HG03432 (cell line): ENCODE measurements around the gene SPECC1L.
A peak's percentile ranks its signal among the peaks of the same experiment; 100 is the strongest.

Source experiments
- ATAC-seq: cut with Tn5 transposase; IDR thresholded peaks from one replicate; pipeline ENCODE4 v1.9.1; 2021; ENCODE audit warnings: mild to moderate bottlenecking, moderate library complexity; ENCODE audit not compliant: unreplicated experiment

The SPECC1L gene

DNA sequence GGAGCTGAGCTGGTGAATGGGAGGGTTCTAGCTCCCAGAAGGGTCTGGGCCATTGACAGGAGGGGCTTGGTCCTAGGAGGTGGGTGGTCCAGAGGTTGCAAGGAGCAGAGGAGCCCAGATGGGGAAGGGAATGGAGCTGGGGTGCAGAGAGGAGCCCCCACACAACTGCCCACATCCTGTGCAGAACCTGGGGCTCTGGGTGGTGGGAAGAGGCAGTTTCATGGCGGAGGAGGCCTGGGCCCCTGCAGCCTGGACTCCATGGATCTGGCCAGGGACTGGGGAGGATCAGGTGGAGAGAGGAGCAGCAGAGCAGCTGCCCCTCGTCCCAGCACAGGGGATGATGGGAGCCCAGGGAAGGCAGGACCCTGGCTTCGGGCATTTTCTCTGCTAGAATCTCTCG is 155.8 kb downstream of the SPECC1L start:
- no peak for ATAC-seq

DNA sequence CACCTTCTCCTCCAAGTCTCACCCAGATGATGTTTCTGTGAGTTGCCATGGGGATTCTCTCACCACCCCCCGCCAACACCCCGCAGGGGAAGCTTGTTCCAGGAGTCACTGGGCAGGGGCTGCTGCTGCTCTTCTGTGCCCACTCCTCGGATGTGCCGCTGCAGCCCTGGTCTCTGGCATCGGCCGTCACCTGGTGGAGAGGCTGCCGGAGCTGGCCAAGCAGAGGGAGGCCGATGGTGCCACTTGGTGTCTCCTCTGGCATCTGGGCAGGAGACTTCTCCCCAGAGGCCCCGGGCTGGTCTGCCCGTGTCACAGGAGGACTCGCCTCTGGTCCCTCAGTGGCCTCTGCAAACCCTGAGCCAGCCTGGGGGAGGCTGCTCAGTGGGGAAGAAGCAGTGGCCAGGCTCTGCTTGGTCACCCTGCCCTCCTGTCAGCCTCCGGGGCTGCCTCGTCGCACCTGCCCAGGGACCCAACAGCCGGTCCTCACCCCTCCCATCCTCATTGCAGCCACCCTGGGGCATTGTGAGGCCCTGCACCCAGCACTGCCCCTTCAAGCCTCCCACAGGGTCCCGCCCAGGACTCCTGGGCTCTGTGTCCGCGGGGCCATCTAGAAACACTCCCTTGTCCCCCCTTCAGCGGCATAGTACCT is 156.3 kb downstream of the SPECC1L start:
- no peak for ATAC-seq

DNA sequence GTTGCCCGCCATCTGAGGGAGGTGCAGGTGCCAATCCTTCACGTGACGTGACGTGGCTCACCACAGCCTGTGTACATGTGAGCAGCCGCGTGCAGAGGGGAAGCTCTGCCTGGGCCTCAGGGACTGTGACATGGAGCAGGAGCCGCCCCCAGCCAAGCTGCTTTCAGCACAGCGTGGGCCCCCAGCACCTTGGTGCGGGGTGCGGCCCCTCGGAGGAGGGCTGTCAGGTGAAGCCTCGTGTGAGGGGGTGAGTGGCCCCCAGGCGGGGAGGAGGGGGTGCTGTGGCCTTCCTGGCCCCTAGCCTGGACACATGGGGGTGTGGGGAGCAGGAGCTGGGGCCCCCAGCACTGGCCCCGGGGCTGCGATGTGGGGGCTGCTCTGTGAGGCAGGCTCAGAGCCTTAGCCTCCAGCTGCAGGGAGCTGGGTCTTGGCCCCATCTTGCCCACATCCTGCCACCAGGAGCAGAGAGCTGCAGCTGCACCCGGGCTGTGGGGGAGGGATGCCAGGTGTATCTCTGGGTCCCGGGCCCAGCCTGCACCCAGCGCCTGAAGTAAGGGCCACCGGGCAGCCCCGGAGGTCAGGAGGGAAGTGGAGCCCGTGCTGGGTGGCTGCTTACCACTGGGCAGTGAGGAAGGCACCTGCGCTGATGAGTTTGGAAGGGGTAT is 157.0 kb downstream of the SPECC1L start, which contains the start of gene ADORA2A:
Gene ADORA2A, plus strand, starts transcription at position 100 of the 665 bp plus-strand sequence. CDS start 5,806 bp downstream, outside the sequence.
- peak; percentile 55 for ATAC-seq

DNA sequence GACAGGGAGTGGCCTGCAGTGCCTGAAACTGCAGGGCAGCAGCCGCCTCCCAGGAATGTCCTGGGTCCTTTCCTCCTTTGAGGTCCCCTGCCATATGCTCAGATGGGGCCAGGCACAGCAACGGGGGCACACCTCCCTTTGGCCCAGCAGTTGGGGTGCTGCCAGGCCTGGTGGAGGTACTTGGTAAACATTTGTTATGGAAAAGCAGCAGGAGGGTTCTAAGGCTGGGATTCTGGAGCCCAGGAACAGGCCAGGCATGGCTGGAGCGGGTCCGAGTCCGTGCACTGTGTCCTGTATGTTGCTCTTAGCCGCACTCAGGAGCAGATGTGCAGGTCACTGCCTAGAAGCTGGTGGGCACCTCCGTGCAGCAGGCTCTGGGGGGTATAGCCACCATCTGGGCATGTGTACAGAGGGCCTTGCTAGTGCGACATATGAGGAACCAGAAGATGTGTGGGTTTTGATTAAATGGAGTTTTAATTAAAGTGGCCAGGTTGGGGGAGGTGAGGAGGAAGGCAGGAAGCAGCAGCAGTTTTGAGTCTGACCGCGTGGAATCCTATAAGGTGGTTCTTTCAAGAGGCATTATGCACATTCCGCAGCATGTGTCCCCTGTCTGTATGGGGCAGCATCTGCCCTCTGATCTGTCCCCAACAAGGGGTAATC is 158.2 kb downstream of the SPECC1L start:
- ATAC-seq = no peak

DNA sequence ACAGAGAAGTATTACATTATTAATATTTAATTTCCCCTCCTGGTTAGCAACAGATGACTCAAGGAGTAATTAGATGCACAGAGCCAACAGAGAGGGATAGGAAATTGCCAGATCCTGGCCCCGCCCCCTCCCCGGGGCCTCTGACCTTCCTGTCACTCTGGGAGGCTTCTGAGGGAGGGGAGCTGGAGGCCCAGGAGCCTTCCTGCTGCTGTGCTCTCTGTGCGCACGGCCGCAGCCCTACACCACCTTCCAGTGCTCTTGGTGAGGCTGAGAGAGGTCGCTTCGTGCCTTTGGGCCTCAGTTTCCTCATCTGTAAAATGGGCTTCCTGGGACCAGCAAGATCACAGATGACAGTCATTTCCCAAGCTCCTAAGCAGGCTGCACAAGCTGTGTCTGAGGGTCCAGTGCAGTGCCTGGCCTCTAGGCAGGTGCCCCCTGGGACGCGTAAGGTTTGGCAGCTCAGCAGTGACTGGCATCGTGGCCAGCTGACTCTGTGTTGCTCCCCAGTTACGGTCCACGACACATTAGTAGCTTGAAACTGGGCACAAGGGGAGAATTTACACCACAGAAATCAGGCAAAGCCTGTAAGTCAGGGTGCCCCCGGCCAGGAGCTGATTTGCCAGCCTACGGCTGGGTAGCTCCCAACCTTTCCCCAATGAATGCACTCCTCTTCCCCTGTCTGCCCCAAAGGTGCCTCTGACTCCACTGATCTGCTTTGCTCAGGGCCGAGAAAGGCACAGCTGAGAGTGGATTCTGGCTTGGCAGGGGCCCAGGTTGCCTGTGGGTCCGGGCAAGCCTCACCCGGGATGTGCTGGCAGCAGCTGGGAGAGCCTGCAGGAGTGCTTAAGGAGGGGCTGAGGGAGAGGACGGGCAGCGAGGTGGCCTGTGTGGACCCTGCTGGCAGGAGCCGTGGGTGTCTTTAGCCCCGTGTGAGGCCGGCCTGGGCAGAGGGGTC is 159.1 kb downstream of the SPECC1L start:
- no peak for ATAC-seq

DNA sequence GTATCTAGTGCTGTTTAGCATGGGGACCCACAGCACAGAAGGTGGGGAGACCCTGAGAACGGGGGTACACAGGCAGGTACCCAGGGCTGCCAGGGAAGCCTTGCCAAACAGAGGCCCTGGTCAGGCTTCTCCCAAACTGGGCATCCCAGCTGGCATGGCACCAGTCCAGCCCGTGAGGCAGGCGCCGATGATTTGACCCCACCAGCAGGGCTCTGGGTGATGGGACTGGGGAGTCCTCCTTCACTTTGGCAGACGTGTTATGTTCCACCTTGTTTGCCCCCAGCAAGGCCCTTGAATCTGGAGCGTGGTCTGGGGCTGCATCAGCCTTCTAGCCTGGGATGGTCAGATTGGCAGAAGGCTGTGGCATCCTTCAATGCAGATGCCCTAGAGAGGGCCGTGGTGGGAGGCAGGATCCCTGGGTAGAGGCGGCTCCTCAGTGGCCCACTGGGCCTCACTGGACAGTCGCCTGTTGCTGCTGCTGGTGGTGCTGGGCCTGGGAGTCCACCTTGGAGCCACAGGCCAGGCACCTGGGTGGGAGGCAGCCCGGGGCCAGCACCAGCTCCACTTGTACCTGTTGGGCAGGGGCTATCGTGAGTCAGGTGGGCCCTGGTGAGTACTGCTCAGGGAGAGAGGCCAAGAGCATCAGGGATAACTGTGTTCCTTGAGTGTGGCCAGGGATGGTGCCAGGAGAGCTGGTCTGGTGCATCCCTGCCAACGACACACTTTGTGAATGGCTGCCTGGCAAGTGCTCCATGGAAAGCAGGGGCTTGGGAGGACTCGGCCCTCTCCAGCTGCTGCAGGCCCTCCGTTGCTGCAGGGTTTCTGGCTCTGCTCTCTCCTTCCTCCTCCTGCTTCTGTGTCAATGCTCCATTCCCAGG is 160.0 kb downstream of the SPECC1L start:
- no peak for ATAC-seq

DNA sequence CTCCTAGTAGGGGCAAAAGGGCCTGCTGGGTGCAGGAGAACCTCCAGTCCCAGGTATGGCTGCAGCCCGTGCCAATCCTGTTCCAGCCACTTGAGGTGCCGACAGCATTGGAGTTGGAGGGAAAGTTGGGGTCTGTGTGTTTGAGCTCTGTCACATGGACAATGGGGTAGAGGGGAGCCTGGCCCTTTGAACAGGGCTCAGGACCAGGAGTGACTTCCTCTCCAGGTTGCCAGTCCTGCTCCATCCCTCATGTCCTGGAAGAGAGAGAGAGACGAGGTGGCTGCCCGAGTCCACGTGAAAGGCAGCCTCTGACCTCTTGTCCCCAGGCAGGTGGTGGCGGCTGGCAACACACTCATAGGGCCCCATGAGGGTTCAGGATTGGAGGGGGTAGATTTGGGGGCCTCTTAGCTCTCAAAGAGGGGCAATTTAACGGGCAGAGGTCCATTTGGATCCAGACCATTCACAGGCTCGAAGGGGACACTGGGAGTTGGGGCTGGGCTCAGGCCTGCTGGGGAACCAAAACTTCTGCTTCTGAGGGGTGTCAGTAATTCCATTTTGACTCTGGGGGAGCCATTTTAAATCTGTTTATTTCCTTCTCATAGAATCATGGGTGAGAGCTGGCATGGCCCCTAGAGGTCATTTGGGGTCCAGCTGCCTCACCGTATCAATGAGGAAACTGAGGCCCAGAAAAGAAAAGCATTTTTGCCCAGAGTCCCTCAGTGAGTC is 160.8 kb downstream of the SPECC1L start:
- no peak for ATAC-seq

DNA sequence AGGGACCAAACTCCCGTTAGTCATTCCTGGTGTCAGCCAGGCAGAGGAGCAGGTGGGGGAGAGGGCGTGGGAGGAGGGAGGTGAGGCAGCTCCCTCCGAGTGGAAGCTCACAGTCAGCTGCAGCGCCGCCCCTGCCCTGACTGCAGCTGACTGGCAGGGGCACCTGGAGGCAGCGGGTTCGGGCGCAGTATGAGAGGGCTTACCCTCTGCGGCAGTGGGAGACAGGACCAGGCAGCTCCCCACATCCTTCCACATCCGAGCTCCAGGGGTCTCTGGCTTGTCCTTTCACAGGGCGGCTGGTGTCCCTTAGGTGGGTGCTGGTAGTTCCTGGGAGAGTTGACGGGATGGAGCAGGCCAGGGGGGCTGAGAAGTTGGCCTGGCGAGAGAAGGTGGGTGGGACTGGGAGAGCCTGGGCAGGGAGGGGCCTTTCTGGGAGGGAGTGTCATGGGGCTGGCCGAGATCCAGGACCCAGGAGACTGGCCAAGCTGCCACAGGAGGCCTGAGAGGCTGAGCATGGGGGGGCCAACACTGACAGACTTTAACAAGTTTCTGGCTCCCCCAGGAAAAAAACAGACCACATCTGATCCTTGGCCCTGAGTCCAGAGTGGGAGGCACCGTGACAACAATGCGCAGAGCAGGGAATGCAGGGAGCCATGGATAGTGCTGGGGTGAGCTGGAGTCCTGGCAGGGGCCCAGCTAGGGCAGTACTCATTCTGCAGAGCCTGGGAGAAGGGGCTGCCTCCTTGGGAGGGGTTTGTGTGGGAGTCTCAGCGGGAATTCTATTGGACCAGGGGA is 161.6 kb downstream of the SPECC1L start:
- ATAC-seq = no peak

DNA sequence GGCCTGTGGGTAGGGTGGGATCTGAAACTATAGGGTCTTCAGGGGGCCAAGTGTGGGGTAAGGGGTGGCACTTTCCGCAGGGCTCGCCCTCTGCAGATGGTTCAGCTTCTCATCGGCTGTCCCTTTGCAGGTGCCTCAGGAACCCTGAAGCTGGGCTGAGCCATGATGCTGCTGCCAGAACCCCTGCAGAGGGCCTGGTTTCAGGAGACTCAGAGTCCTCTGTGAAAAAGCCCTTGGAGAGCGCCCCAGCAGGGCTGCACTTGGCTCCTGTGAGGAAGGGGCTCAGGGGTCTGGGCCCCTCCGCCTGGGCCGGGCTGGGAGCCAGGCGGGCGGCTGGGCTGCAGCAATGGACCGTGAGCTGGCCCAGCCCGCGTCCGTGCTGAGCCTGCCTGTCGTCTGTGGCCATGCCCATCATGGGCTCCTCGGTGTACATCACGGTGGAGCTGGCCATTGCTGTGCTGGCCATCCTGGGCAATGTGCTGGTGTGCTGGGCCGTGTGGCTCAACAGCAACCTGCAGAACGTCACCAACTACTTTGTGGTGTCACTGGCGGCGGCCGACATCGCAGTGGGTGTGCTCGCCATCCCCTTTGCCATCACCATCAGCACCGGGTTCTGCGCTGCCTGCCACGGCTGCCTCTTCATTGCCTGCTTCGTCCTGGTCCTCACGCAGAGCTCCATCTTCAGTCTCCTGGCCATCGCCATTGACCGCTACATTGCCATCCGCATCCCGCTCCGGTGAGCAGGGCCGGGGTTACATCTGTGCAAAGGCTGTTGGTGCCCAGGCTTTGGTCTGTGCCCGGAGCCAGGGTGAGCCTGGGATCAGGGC is 162.6 kb downstream of the SPECC1L start:
- ATAC-seq = no peak

DNA sequence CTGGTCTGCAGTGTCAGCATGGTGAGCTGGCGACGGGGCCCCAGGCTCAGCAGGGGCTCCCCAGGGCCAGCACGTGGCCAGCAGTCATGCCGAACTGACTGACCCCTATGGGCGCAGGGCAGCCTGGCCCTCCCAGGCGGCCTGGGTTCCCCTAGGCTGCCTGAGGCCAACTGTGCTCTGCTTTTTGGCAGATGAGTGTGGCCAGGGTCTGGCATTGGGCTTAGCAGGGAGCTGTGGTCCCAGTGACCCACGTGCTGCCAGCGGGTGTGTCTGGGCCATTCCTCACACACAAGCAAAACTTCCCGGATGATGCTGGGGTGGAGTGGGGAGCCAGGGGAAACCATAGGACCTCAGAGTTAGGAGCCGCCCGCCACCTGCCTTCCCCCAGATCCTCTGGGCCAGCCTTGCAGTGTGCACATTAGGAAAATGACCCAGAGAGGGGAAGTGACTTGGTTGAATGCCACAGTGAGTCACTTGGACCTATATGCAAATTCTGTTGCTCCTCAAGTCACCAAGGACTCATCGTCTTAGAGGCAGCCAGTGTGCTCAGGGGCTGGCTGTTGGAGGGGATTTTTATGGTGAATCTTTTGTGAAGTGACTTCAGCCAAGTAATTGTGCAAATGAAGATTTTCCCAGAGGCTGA is 163.3 kb downstream of the SPECC1L start:
- peak; percentile 68 for ATAC-seq

DNA sequence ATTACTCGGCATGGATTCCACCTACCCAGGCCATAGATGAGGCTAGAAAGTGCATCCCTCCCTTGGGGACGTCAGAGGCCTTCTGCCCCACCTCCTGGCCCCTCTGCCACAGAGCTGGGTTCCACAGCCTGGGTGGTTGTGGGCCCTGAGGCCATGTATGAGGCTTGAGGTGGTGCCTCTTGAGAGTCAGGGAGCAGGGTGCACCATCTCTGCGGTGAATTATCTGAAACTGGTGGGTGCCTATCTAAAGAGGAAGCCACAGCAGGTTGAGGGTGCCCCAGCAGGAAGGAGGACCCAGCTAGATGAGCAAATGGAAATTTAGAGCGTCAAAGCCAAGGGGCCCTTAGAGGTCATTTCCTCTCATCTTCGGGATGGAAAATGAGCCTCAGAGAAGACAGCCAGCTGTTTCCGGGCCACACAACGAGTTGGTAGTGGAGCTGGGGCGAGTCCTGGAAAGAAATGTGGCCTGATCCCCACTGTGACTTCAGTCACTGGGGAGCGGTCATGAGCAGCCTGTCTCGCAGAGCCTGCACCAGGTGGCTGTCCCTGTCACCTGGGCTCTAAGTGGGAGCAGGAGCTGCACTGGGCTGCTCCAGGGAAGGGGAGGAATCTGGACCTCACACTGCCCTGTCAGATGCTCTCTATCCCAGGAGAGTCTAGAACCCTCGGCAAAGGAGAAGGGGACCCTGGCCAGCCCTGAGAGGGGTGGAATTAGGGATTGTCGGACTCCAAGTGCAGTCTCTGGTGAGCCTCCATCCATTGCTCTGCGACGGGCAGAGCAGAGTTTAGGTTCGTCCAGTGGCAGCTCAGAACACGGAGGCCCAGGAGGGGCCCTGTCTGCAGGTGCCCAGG is 164.1 kb downstream of the SPECC1L start:
- peak; percentile 61 for ATAC-seq

DNA sequence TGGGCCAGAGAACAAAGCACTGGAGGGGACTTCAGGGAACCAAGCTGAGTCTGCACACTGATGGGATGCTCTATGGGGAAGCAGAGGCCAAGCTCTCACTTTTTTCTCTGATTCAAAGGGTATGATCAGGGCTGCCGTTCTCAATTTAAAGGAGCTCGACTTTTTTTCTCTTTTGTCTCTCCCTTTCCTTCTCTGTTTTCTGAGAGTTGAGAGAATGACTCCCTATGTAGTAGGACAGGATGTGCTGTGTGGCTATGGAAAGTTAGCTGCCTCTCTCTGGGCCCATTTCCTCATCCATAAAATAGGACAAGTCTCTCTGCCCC is 164.7 kb downstream of the SPECC1L start:
- ATAC-seq = no peak

DNA sequence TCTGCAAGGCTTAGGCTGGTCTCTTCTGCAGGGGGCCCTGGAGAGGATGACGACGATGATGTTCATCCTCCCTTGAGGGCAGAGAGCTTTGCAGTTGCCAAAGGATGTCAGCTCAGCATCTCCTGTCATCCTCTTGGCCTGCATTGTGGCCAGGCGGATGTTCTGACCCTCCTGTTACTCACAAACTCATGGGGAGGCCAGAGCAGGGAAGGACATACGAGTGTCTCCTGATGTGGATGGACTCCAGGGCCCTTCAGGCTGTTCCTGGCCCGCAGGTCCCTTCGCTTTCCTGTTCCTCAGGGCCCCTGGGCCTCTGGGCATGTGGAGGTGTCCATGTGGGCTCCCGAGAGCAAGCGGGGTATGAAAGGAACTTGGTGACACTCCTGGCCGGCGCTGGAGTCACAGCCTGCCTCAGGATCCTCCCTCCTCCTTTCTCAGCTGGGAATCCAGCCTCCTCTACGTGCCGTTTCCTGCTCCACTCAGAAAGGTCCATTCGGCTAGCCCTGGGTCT is 165.3 kb downstream of the SPECC1L start:
- ATAC-seq = no peak

DNA sequence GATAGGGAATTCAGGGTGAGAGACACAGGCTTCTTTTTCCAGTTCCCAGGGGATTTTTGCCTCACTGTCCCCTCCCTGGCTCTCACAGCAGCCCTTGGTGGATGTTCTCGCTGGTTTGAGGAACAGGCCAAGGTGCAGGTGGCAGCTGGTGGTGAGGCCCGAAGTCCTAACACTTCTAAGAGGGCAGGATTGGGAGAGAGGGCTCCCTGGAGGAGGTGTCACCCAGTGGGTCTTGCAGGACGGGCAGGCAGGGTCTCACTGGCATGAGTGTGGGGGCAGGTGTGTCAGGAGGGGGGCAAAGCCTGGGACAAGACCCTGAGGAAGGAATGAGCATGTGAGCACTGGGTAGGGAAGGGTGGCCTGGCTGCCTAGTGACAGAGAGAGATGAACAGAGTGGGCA is 165.9 kb downstream of the SPECC1L start:
- ATAC-seq = no peak

DNA sequence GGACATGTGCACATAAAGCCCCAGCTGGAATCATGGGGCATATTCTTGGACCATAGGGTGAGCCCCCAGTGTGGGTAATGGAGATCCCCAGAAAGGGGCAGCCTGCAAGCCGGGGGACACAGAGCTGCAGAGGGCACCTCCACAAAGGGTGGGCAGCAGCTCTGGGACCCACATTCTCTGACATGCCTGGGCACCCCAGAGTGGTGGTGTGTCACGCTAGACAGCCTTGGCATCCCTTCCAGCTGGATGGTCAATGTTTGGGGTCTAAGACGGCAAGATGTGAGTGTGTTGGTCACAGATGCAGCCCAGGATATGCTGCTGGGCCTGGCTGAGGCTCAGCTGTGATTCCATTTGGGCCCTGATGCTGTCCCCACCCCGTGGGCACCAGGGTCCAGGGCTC is 166.5 kb downstream of the SPECC1L start:
- no peak for ATAC-seq

DNA sequence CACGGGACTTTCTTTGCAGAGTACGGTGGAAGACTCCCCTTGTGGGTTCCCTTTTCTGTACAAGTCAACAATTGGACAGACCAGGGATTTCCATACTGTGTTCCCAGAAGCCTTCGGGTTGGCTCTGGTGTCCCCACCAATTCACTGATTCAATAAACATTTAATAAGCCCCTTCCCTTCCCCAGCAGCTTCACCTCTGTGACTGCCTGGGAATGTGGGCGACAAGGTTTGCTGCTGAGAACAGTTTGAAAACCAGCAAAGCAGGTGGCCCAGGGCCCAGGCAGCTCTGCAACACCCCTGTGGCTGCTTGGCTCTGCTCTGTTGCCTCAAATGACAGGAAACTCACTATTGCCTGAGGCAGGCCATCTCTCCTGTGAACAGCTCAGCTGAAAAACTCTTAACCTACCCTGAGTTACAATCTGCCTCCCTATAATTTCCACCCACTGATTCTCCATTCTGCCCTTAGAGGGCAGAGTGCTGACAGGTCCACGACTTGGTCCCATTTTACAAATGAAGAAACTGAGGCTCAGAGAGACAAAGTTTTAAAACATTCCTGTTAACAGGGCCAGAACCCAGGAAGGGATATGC is 167.2 kb downstream of the SPECC1L start:
- ATAC-seq = no peak
